WTC11 (cell line): ENCODE measurements around the gene SIRT2. TPM values are rescaled to one million over a fixed set of nuclear protein-coding genes. Genes with fewer than 3 reads are reported as not detected.

ENCODE experiments used
- ATAC-seq: fragments of 200-7000 bp; cut with Tn5 transposase; 2 replicates; pipeline ENCODE4 v1.10.0; 2021; ENCODE audit warnings: mild to moderate bottlenecking, moderate library complexity
- CTCF ChIA-PET: fragments of 300-600 bp; sonication (Branson Sonifier 250); formaldehyde crosslinking; loops from one replicate; lab custom pipeline; 2021; ENCODE audit warnings: antibody characterized with exemption; lab: Charles Lee
- POLR2A ChIA-PET: fragments of 350-600 bp; sonication (Branson Sonifier 250); formaldehyde crosslinking; loops from one replicate; lab custom pipeline; 2021; ENCODE audit warnings: antibody characterized with exemption; lab: Charles Lee
- DNase-seq: peaks from one replicate; pipeline ENCODE4 v3.0.0; 2021; ENCODE audit warnings: low spot score
- H3K27ac Mint-ChIP-seq: 2 replicates; pipeline ENCODE4 v1.8.0; 2021; ENCODE audit warnings: mixed read lengths
- H3K27me3 Mint-ChIP-seq: 2 replicates; pipeline ENCODE4 v1.8.0; 2021; ENCODE audit warnings: low read depth, mild to moderate bottlenecking, moderate library complexity, mixed read lengths
- H3K36me3 Mint-ChIP-seq: 2 replicates; pipeline ENCODE4 v1.8.0; 2021; ENCODE audit warnings: mixed read lengths
- H3K4me1 Mint-ChIP-seq: 2 replicates; pipeline ENCODE4 v1.8.0; 2022; ENCODE audit warnings: mixed read lengths
- H3K4me3 Mint-ChIP-seq: 2 replicates; pipeline ENCODE4 v1.8.0; 2021; ENCODE audit warnings: mild to moderate bottlenecking, moderate library complexity, mixed read lengths
- H3K9me3 Mint-ChIP-seq: 2 replicates; pipeline ENCODE4 v1.8.0; 2021; ENCODE audit warnings: mixed read lengths
- ATF3 ChIP-seq: sonication (generic); formaldehyde crosslinking; conservative IDR thresholded peaks from 2 replicates; pipeline ENCODE4 v1.8.1; 2022; ENCODE audit warnings: mild to moderate bottlenecking, missing genetic modification reagents
- CBFB ChIP-seq: sonication (generic); formaldehyde crosslinking; IDR thresholded peaks from 2 replicates; pipeline ENCODE4 v1.8.1; 2022; ENCODE audit warnings: mild to moderate bottlenecking, low read depth, missing genetic modification reagents
- CDX4 ChIP-seq: fragments of 250-450 bp; sonication (Bioruptor Pico); IDR thresholded peaks from 2 replicates; pipeline ENCODE4 v1.9.0; 2021; ENCODE audit warnings: moderate library complexity, mild to moderate bottlenecking, inconsistent platforms, borderline replicate concordance
- ELF4 ChIP-seq: sonication (generic); formaldehyde crosslinking; IDR thresholded peaks from 2 replicates; pipeline ENCODE4 v1.8.1; 2022; ENCODE audit warnings: low read depth, mild to moderate bottlenecking, moderate library complexity, missing genetic modification reagents
- ETV6 ChIP-seq: sonication (generic); formaldehyde crosslinking; IDR thresholded peaks from 2 replicates; pipeline ENCODE4 v1.8.1; 2022; ENCODE audit warnings: mild to moderate bottlenecking, missing genetic modification reagents
- GRHL2 ChIP-seq: fragments of 250-450 bp; sonication (Bioruptor Pico); IDR thresholded peaks from 2 replicates; pipeline ENCODE4 v1.8.0; 2022; ENCODE audit warnings: mild to moderate bottlenecking, moderate library complexity; ENCODE audit not compliant: insufficient replicate concordance, severe bottlenecking
- JUN ChIP-seq: sonication (generic); formaldehyde crosslinking; IDR thresholded peaks from 2 replicates; pipeline ENCODE4 v1.8.0; 2023; ENCODE audit warnings: mild to moderate bottlenecking, missing genetic modification reagents
- KAT7 ChIP-seq: sonication (generic); formaldehyde crosslinking; IDR thresholded peaks from 2 replicates; pipeline ENCODE4 v1.8.1; 2023; ENCODE audit warnings: missing genetic modification reagents, mild to moderate bottlenecking, borderline replicate concordance
- NR1H2 ChIP-seq: sonication (generic); formaldehyde crosslinking; IDR thresholded peaks from 2 replicates; pipeline ENCODE4 v1.9.0; 2021; ENCODE audit warnings: mild to moderate bottlenecking, moderate library complexity, missing genetic modification reagents
- NR2C2 ChIP-seq: sonication (generic); formaldehyde crosslinking; IDR thresholded peaks from 2 replicates; pipeline ENCODE4 v1.8.0; 2022; ENCODE audit warnings: mild to moderate bottlenecking, missing genetic modification reagents
- OVOL2 ChIP-seq: fragments of 250-450 bp; sonication (Bioruptor Pico); IDR thresholded peaks from 2 replicates; pipeline ENCODE4 v1.9.0; 2021; ENCODE audit warnings: mild to moderate bottlenecking, borderline replicate concordance
- RORB ChIP-seq: fragments of 250-450 bp; sonication (Bioruptor Pico); IDR thresholded peaks from 2 replicates; pipeline ENCODE4 v1.9.0; 2021; ENCODE audit warnings: mild to moderate bottlenecking
- SMAD4 ChIP-seq: sonication (generic); formaldehyde crosslinking; IDR thresholded peaks from 2 replicates; pipeline ENCODE4 v1.8.0; 2022; ENCODE audit warnings: mild to moderate bottlenecking, missing genetic modification reagents
- TP53 ChIP-seq: sonication (generic); formaldehyde crosslinking; IDR thresholded peaks from 2 replicates; pipeline ENCODE4 v1.8.1; 2023; ENCODE audit warnings: mild to moderate bottlenecking, missing genetic modification reagents
- ZBTB43 ChIP-seq: sonication (generic); formaldehyde crosslinking; IDR thresholded peaks from 2 replicates; pipeline ENCODE4 v1.8.1; 2023; ENCODE audit warnings: mild to moderate bottlenecking, missing genetic modification reagents
- ZNF138 ChIP-seq: sonication (generic); formaldehyde crosslinking; conservative IDR thresholded peaks from 2 replicates; pipeline ENCODE4 v1.8.1; 2022; ENCODE audit warnings: mild to moderate bottlenecking, moderate library complexity, missing genetic modification reagents
- ZNF317 ChIP-seq: sonication (generic); formaldehyde crosslinking; IDR thresholded peaks from 2 replicates; pipeline ENCODE4 v1.8.1; 2023; ENCODE audit warnings: low read depth, mild to moderate bottlenecking, moderate library complexity, missing genetic modification reagents, borderline replicate concordance
- ZNF396 ChIP-seq: fragments of 250-450 bp; sonication (Bioruptor Pico); IDR thresholded peaks from 2 replicates; pipeline ENCODE4 v1.8.0; 2021; ENCODE audit warnings: mild to moderate bottlenecking, moderate library complexity, borderline replicate concordance
- ZNF512 ChIP-seq: sonication (generic); formaldehyde crosslinking; IDR thresholded peaks from 2 replicates; pipeline ENCODE4 v1.8.1; 2022; ENCODE audit warnings: missing genetic modification reagents, borderline replicate concordance
- total RNA-seq: library from RNA; stranded (reverse); gene quantifications from 3 replicates; pipeline ENCODE4 v1.2.3, GENCODE V29; 2021
- TF ChIP-seq, protein P1 (sequence below): fragments of 250-450 bp; sonication (Bioruptor Pico); IDR thresholded peaks from 2 replicates; pipeline ENCODE4 v1.9.0; 2021; ENCODE audit warnings: mild to moderate bottlenecking
- TF ChIP-seq, protein P2 (sequence below): sonication (generic); formaldehyde crosslinking; IDR thresholded peaks from 2 replicates; pipeline ENCODE4 v1.8.0; 2022; ENCODE audit warnings: mild to moderate bottlenecking, missing genetic modification reagents
- TF ChIP-seq, protein P3 (sequence below): fragments of 250-450 bp; sonication (Bioruptor Pico); IDR thresholded peaks from 2 replicates; pipeline ENCODE4 v1.8.0; 2021; ENCODE audit warnings: mild to moderate bottlenecking

Gene SIRT2
- total RNA-seq, 1 experiment from 2014 or later, result 9.5 TPM

- Mint-ChIP-seq H3K4me1 (peaks cover 26% of the 10 kb centered on the region), H3K27me3 (no peaks in the 10 kb centered on the region; the same call in 1 of the 2 replicates), H3K36me3 (no peaks in the 10 kb centered on the region), H3K27ac (no peak overlapping the region), H3K9me3 (no peaks in the 10 kb centered on the region), H3K4me3 (no peak overlapping the region)
- ChIA-PET POLR2A (no interaction called here), CTCF (interaction anchor here (0.6 to 7.1 kb wide), 6 partner anchors 8 to 110 kb away, joined by 3 to 43 read pairs (median 6); partner anchors contain the start of genes MRPS12 and SARS2)
- TF ChIP-seq SMAD4 (CRISPR knock-in tag) (no peak), OVOL2 (CRISPR knock-in tag) (no peak), CDX4 (CRISPR knock-in tag) (no peak), GRHL2 (no peak), ZNF512 (no peak), ZNF396 (no peak), JUN (CRISPR knock-in tag) (no peak), CBFB (CRISPR knock-in tag) (no peak), RORB (no peak), NR1H2 (no peak)
- TF ChIP-seq, protein P1, sequence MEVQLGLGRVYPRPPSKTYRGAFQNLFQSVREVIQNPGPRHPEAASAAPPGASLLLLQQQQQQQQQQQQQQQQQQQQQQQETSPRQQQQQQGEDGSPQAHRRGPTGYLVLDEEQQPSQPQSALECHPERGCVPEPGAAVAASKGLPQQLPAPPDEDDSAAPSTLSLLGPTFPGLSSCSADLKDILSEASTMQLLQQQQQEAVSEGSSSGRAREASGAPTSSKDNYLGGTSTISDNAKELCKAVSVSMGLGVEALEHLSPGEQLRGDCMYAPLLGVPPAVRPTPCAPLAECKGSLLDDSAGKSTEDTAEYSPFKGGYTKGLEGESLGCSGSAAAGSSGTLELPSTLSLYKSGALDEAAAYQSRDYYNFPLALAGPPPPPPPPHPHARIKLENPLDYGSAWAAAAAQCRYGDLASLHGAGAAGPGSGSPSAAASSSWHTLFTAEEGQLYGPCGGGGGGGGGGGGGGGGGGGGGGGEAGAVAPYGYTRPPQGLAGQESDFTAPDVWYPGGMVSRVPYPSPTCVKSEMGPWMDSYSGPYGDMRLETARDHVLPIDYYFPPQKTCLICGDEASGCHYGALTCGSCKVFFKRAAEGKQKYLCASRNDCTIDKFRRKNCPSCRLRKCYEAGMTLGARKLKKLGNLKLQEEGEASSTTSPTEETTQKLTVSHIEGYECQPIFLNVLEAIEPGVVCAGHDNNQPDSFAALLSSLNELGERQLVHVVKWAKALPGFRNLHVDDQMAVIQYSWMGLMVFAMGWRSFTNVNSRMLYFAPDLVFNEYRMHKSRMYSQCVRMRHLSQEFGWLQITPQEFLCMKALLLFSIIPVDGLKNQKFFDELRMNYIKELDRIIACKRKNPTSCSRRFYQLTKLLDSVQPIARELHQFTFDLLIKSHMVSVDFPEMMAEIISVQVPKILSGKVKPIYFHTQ (CRISPR knock-in tag), result no peak
- DNase-seq, result no peak
- no peak for ATAC-seq
These were observed 20.0 kb downstream of the SIRT2 start for GRCh38 chr19:38879400-38879751.

GRCh38 chr19:38878575-38879399 is 20.6 kb downstream of the SIRT2 start:
- CTCF ChIA-PET, result interaction anchor here (1.2 to 7.1 kb wide), 7 partner anchors 9 to 110 kb away, joined by 3 to 43 read pairs (median 6); partner anchors contain the start of genes MRPS12, NFKBIB and SARS2

GRCh38 chr19:38877781-38878574 is 21.4 kb downstream of the SIRT2 start, which contains the start of gene RINL:
TSS of gene RINL (minus strand) at chr19:38878275. CDS start at chr19:38876742, 1,533 bp downstream.
- ChIA-PET POLR2A (interaction anchor here (0.6 to 0.7 kb wide), 3 partner anchors 9 to 282 kb away, joined by 3 to 5 read pairs (median 3); no protein-coding TSS in a partner anchor), CTCF (interaction anchor here (0.7 to 7.1 kb wide), 8 partner anchors 9 to 122 kb away, joined by 3 to 43 read pairs (median 5); partner anchors contain the start of genes MRPS12, NFKBIB and SARS2)
- Mint-ChIP-seq H3K4me3 (peak within 1 kb of the TSS; percentile 39; the same call in 1 of the 2 replicates), H3K27ac (peak within 1 kb of the TSS; percentile 83; the same call in 1 of the 2 replicates), H3K36me3 (no peaks in the 10 kb centered on the region), H3K9me3 (no peaks in the 10 kb centered on the region), H3K4me1 (peaks cover 26% of the 10 kb centered on the region), H3K27me3 (no peaks in the 10 kb centered on the region; the same call in 1 of the 2 replicates)
- DNase-seq (no peak), ATAC-seq (peak; percentile 45)
- TF ChIP-seq ZBTB43, result no peak
- no peak for TF ChIP-seq ZNF317 (CRISPR knock-in tag)
- TF ChIP-seq ATF3 (CRISPR knock-in tag), result no peak
- TF ChIP-seq TP53 (CRISPR knock-in tag), result no peak
- TF ChIP-seq ELF4 (CRISPR knock-in tag), result no peak
- no peak for TF ChIP-seq NR1H2
- TF ChIP-seq, protein P2, sequence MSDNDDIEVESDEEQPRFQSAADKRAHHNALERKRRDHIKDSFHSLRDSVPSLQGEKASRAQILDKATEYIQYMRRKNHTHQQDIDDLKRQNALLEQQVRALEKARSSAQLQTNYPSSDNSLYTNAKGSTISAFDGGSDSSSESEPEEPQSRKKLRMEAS (CRISPR knock-in tag), result no peak
- TF ChIP-seq ETV6, result no peak
- TF ChIP-seq GRHL2, result no peak
- no peak for TF ChIP-seq ZNF138
- TF ChIP-seq, protein P3, sequence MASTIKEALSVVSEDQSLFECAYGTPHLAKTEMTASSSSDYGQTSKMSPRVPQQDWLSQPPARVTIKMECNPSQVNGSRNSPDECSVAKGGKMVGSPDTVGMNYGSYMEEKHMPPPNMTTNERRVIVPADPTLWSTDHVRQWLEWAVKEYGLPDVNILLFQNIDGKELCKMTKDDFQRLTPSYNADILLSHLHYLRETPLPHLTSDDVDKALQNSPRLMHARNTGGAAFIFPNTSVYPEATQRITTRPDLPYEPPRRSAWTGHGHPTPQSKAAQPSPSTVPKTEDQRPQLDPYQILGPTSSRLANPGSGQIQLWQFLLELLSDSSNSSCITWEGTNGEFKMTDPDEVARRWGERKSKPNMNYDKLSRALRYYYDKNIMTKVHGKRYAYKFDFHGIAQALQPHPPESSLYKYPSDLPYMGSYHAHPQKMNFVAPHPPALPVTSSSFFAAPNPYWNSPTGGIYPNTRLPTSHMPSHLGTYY, result no peak

More at GRCh38 chr19:38878575-38879399, 20.6 kb downstream of the SIRT2 start:
- Mint-ChIP-seq H3K27ac (no peak overlapping the region), H3K27me3 (no peaks in the 10 kb centered on the region; the same call in 1 of the 2 replicates), H3K9me3 (no peaks in the 10 kb centered on the region), H3K36me3 (no peaks in the 10 kb centered on the region), H3K4me1 (peaks cover 26% of the 10 kb centered on the region), H3K4me3 (no peak overlapping the region)
- no peak for DNase-seq
- TF ChIP-seq NR2C2 (CRISPR knock-in tag) (0 out of 2 replicates have a peak, but pooled peaks have one; percentile 13), KAT7 (CRISPR knock-in tag) (no peak)
- ATAC-seq, result no peak
- POLR2A ChIA-PET, result interaction anchor here (0.7 kb wide), 1 partner anchor 9 kb away, joined by 3 read pairs; no protein-coding TSS in a partner anchor
